ENCODE data around the gene VIPAS39. TPM values are rescaled to one million over a fixed set of nuclear protein-coding genes. Genes with fewer than 3 reads are reported as not detected.

Gene VIPAS39
- total and polyA plus RNA-seq, 2 of the 13 experiments (the other 11 are each of a cell fraction or from before 2014, with no cell fraction given): 13.3 to 21.5 TPM

DNA sequence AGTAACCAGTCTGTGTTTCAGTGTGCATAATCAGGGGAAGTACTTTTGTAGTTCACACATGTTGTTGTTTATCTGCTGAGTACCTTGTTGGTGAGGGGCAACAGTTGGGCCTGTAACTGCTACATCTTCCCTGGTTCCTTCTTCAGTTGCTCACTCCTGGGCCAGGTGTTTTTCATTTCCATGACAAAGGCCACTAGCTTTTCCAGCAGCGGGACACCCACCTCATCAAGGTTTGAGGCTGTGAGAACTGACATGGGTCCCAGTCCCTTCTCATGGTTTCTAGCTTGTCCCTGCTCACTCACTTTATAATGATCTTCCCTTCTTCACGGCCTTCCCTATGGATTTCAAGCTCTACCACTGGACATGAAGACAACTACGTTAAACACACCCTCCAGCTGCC is 32.5 kb downstream of the VIPAS39 start:
- in situ Hi-C loops (cut with HindIII; ENCODE audit: extremely low pct_ligation_motif_present, low pct_unique_long_range_greater_than_20kb) (no loop called here), intact Hi-C loops (cut with micrococcal nuclease; ENCODE audit: unreplicated experiment) (no loop called here)
- Histone ChIP-seq H3K9ac (ENCODE audit: insufficient read depth, low read depth, low read length) (no peak overlapping the region), H3K9me3 (ENCODE audit: low read length) (peaks cover 2% of the 10 kb centered on the region; the same call in 1 of the 2 replicates), H3K27ac (ENCODE audit: extremely low read length, insufficient read depth, low read length) (no peak overlapping the region), H3K36me3 (replicated peaks in 1 of 2; ENCODE audit: control insufficient read depth in 1 of 2, insufficient read depth in 2 of 2, low read length in 2 of 2) (peaks cover 6 to 53% of the 10 kb centered on the region in 2 experiments), H3K79me2 (ENCODE audit: insufficient read depth, low read length) (no peaks in the 10 kb centered on the region), H3K4me1 (ENCODE audit: insufficient read depth, low read length) (no peaks in the 10 kb centered on the region), H3K4me3 (replicated peaks in 1 of 3; ENCODE audit: insufficient read depth in 1 of 3, low read depth in 2 of 3, low read length in 3 of 3) (no peak overlapping the region), H3K4me2 (ENCODE audit: low read depth, low read length) (no peak overlapping the region), H3K27me3 (ENCODE audit: control insufficient read depth in 1 of 2, insufficient read depth in 2 of 2, low read length in 2 of 2) (no peaks in the 10 kb centered on the region), H2AFZ (ENCODE audit: low read length) (no peak overlapping the region), H4K20me1 (ENCODE audit: insufficient read depth, low read length) (no peaks in the 10 kb centered on the region)
- ATAC-seq (no peak), DNase-seq (ENCODE audit: low spot score) (no peak), FAIRE-seq (no peak)
- POLR2A ChIA-PET: no interaction called here
- CTCF ChIA-PET (ENCODE audit: low intra/inter-chr PET ratio, low total read pairs): no interaction called here
- TF ChIP-seq, protein P1, sequence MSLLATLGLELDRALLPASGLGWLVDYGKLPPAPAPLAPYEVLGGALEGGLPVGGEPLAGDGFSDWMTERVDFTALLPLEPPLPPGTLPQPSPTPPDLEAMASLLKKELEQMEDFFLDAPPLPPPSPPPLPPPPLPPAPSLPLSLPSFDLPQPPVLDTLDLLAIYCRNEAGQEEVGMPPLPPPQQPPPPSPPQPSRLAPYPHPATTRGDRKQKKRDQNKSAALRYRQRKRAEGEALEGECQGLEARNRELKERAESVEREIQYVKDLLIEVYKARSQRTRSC (CRISPR knock-in tag; IDR thresholded peaks at IDR 0.05; ENCODE audit: low read depth): no peak
- no peak for TF ChIP-seq ZNF225 (CRISPR knock-in tag; IDR thresholded peaks at IDR 0.05)
- TF ChIP-seq, protein P2, sequence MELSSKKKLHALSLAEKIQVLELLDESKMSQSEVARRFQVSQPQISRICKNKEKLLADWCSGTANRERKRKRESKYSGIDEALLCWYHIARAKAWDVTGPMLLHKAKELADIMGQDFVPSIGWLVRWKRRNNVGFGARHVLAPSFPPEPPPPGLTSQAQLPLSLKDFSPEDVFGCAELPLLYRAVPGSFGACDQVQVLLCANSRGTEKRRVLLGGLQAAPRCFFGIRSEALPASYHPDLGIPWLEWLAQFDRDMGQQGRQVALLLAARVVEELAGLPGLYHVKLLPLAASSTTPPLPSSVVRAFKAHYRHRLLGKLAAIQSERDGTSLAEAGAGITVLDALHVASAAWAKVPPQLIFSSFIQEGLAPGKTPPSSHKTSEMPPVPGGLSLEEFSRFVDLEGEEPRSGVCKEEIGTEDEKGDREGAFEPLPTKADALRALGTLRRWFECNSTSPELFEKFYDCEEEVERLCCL (CRISPR knock-in tag; IDR thresholded peaks at IDR 0.05; ENCODE audit: borderline replicate concordance): no peak
- TF ChIP-seq MTF2 (CRISPR knock-in tag; IDR thresholded peaks at IDR 0.05; ENCODE audit: borderline replicate concordance): no peak
- TF ChIP-seq TGIF2 (CRISPR knock-in tag; IDR thresholded peaks at IDR 0.05): no peak
- TF ChIP-seq SAFB2 (CRISPR knock-in tag; IDR thresholded peaks at IDR 0.05; ENCODE audit: borderline replicate concordance, low read depth): no peak
- no peak for TF ChIP-seq FOXJ3 (CRISPR knock-in tag; IDR thresholded peaks at IDR 0.05; ENCODE audit: borderline replicate concordance)
- no peak for TF ChIP-seq HOXA5 (CRISPR knock-in tag; IDR thresholded peaks at IDR 0.05)
- TF ChIP-seq U2AF1 (optimal IDR thresholded peaks at IDR 0.05; ENCODE audit: low read depth, low read length): no peak
- no peak for TF ChIP-seq ZNF10 (CRISPR knock-in tag; IDR thresholded peaks at IDR 0.05; ENCODE audit: borderline replicate concordance, low read depth)
- TF ChIP-seq ZBTB37 (CRISPR knock-in tag; IDR thresholded peaks at IDR 0.05): no peak
- BruUV-seq (replicated peaks): no TSS peak
- WGBS (ENCODE audit: low lambda C conversion rate): 99% methylated on average over 3 of the region's 3 CpGs
